Lower leg skin (tissue), 3 donors: ENCODE results near the gene DCDC2.

Experiments used
- POLR2A ChIP-seq, 2 donors: fragments of 450-650 bp; IDR thresholded peaks; one replicate each; pipeline ENCODE4 v1.6.1; 2016 to 2017; ENCODE audit warnings: antibody characterized with exemption in 2 of 2, mild to moderate bottlenecking in 1 of 2, moderate library complexity in 1 of 2
- TF ChIP-seq, protein P1 (sequence below), 3 donors: fragments of 450-650 bp; IDR thresholded peaks; one replicate each; pipeline ENCODE4 v1.5.1; 2016; ENCODE audit warnings: antibody characterized with exemption in 3 of 3, mild to moderate bottlenecking in 3 of 3, moderate library complexity in 2 of 3

DNA sequence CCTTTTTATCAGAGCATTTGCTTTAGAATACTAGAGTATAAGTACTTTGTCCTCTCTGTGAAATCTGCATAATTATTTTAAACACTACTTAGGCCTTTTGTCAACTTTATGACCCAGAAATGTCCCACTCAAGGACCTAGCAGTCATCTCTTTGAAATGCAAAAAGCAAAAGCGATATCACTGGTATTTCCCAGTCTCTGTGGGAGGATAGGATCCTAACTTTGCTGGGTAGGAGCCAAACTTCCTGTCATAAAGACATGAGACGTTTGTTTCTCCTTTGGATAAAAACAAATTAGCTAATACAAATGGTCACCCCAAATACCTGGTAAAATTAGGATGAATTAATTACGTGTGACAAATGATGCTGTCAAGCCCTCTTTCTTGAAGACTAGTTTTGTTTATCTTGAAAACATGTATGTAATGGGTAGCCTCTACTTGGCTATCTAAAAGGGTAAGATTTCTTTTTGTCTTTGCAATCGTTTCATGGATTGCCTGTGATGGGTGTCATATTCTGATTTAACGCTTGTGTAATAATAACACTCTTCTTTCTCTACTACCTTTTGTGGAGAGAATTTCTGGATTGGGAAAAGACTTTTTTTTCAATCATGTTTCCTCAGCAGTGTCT, 36.2 kb downstream of the DCDC2 start:
- no peak for TF ChIP-seq POLR2A (IDR thresholded peaks at IDR 0.05)
- TF ChIP-seq, protein P1, sequence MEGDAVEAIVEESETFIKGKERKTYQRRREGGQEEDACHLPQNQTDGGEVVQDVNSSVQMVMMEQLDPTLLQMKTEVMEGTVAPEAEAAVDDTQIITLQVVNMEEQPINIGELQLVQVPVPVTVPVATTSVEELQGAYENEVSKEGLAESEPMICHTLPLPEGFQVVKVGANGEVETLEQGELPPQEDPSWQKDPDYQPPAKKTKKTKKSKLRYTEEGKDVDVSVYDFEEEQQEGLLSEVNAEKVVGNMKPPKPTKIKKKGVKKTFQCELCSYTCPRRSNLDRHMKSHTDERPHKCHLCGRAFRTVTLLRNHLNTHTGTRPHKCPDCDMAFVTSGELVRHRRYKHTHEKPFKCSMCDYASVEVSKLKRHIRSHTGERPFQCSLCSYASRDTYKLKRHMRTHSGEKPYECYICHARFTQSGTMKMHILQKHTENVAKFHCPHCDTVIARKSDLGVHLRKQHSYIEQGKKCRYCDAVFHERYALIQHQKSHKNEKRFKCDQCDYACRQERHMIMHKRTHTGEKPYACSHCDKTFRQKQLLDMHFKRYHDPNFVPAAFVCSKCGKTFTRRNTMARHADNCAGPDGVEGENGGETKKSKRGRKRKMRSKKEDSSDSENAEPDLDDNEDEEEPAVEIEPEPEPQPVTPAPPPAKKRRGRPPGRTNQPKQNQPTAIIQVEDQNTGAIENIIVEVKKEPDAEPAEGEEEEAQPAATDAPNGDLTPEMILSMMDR (IDR thresholded peaks at IDR 0.05) = no peak
